ENCODE measurements around the gene MGAT4C. TPM values are rescaled to one million over a fixed set of nuclear protein-coding genes. Genes with fewer than 3 reads are reported as not detected.

The MGAT4C gene
- total RNA-seq, 1 experiment from 2014 or later: not detected

DNA sequence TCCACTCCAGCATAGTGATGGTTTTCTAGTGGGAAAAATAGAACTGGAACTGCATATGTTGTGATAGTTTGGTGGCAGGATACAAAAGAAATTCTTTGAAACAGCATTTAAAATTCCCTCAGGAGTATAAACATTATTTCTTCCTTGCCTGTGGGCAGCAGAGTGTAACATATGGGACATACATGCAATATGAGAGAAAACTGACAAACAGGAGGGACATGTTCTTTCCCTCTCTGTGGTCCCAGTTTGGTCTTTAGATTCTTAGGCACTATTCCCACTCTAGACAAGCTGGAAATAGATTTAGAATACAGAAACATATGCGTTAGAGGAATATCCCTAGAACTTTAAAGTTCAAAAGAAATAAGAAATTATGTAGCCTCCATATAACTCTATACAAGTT lies 68.0 kb downstream of the MGAT4C start:
- H3K27me3 ChIP-seq (ENCODE audit: insufficient read depth, low read depth): no peaks in the 10 kb centered on the region
- H3F3A ChIP-seq (ENCODE audit: insufficient read depth, low read depth): no peaks in the 10 kb centered on the region
- H3K4me3 ChIP-seq: no peak overlapping the region
- H3K9me3 ChIP-seq (ENCODE audit: insufficient read depth, low read depth): no peaks in the 10 kb centered on the region
- ChIA-PET CTCF (no interaction called here), POLR2A (ENCODE audit: unreplicated experiment) (no interaction called here)
- H3K9me2 ChIP-seq (ENCODE audit: insufficient read depth): no peaks in the 10 kb centered on the region
- H3K79me2 ChIP-seq (ENCODE audit: low read depth): no peaks in the 10 kb centered on the region
- H3K27ac ChIP-seq: no peak overlapping the region
- DNase-seq: no peak
- H3K4me1 ChIP-seq (replicated peaks; ENCODE audit: insufficient read depth): no peaks in the 10 kb centered on the region
- no TSS peak for BruUV-seq (replicated peaks)
- intact Hi-C loops (cut with micrococcal nuclease; ENCODE audit: unreplicated experiment): no loop called here
- TF ChIP-seq, protein P1, sequence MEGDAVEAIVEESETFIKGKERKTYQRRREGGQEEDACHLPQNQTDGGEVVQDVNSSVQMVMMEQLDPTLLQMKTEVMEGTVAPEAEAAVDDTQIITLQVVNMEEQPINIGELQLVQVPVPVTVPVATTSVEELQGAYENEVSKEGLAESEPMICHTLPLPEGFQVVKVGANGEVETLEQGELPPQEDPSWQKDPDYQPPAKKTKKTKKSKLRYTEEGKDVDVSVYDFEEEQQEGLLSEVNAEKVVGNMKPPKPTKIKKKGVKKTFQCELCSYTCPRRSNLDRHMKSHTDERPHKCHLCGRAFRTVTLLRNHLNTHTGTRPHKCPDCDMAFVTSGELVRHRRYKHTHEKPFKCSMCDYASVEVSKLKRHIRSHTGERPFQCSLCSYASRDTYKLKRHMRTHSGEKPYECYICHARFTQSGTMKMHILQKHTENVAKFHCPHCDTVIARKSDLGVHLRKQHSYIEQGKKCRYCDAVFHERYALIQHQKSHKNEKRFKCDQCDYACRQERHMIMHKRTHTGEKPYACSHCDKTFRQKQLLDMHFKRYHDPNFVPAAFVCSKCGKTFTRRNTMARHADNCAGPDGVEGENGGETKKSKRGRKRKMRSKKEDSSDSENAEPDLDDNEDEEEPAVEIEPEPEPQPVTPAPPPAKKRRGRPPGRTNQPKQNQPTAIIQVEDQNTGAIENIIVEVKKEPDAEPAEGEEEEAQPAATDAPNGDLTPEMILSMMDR (conservative IDR thresholded peaks at IDR 0.05): no peak
- no peak for TF ChIP-seq EZH2 (IDR thresholded peaks at IDR 0.05; ENCODE audit: low read depth)
- no peak overlapping the region for H2AFZ ChIP-seq
- no peaks in the 10 kb centered on the region for H3K36me3 ChIP-seq (ENCODE audit: low read depth)
- no peak overlapping the region for H3K4me2 ChIP-seq
- no peaks in the 10 kb centered on the region for H4K20me1 ChIP-seq (ENCODE audit: insufficient read depth)

DNA sequence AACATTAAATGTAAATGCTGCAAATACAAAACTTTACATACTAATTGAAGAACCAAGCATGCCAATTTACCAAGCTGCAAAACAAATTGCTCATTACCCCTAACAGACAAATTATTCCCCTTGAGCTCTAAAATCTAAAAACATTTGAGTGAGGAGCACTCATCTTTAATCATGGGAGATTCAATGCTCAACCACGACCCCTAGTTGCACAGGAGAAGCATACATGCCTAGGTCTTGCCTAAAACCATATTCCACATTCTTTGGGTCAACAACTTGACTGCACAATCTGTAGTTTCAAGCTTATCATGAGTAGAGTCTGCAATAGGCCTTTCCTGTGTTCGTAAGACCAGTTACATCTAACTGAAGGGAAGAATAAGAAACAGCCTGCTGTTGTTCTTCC lies 69.7 kb downstream of the MGAT4C start:
- Histone ChIP-seq H3K27ac (no peak overlapping the region), H3K9me2 (ENCODE audit: insufficient read depth) (no peaks in the 10 kb centered on the region), H2AFZ (no peak overlapping the region), H3K79me2 (ENCODE audit: low read depth) (no peaks in the 10 kb centered on the region), H3K9me3 (ENCODE audit: insufficient read depth, low read depth) (no peaks in the 10 kb centered on the region), H3K4me3 (no peak overlapping the region), H4K20me1 (ENCODE audit: insufficient read depth) (no peaks in the 10 kb centered on the region), H3F3A (ENCODE audit: insufficient read depth, low read depth) (no peaks in the 10 kb centered on the region), H3K4me1 (replicated peaks; ENCODE audit: insufficient read depth) (no peaks in the 10 kb centered on the region), H3K36me3 (ENCODE audit: low read depth) (no peaks in the 10 kb centered on the region), H3K27me3 (ENCODE audit: insufficient read depth, low read depth) (no peaks in the 10 kb centered on the region), H3K4me2 (no peak overlapping the region)
- POLR2A ChIA-PET (ENCODE audit: unreplicated experiment): no interaction called here
- BruUV-seq (replicated peaks): no TSS peak
- TF ChIP-seq EZH2 (IDR thresholded peaks at IDR 0.05; ENCODE audit: low read depth): no peak
- TF ChIP-seq, protein P1 (conservative IDR thresholded peaks at IDR 0.05): no peak
- CTCF ChIA-PET: no interaction called here
- DNase-seq: no peak
- intact Hi-C loops (cut with micrococcal nuclease; ENCODE audit: unreplicated experiment): no loop called here

DNA sequence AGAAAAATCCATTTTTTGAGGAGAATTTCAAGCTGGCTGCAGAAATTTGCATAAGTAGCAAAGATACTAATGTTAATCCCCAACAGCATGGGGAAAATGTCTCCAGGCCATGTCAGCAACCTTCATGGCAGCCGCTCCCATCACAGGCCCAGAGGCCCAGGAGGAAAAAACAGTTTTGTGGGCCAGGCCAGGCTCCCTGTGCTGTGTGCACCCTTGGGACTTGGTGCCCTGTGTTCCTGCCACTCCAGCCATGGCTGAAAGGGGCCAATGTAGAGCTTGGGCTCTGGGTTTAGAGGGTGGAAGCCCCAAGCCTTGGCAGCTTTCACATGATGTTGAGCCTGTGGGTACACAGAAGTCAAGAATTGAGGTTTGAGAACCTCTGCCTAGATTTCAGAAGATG lies 76.3 kb downstream of the MGAT4C start:
- POLR2A ChIA-PET (ENCODE audit: unreplicated experiment): no interaction called here
- intact Hi-C loops (cut with micrococcal nuclease; ENCODE audit: unreplicated experiment): no loop called here

More for the DNA sequence above, 76.3 kb downstream of the MGAT4C start:
- Histone ChIP-seq H3K27me3 (ENCODE audit: insufficient read depth, low read depth) (no peaks in the 10 kb centered on the region), H3K9me2 (ENCODE audit: insufficient read depth) (no peaks in the 10 kb centered on the region), H3K9me3 (ENCODE audit: insufficient read depth, low read depth) (no peaks in the 10 kb centered on the region), H2AFZ (no peak overlapping the region), H4K20me1 (ENCODE audit: insufficient read depth) (no peaks in the 10 kb centered on the region), H3K79me2 (ENCODE audit: low read depth) (no peaks in the 10 kb centered on the region), H3F3A (ENCODE audit: insufficient read depth, low read depth) (no peaks in the 10 kb centered on the region), H3K36me3 (ENCODE audit: low read depth) (no peaks in the 10 kb centered on the region), H3K4me1 (replicated peaks; ENCODE audit: insufficient read depth) (no peaks in the 10 kb centered on the region), H3K27ac (no peak overlapping the region), H3K4me2 (no peak overlapping the region), H3K4me3 (no peak overlapping the region)
- no TSS peak for BruUV-seq (replicated peaks)
- no peak for DNase-seq
- no peak for TF ChIP-seq EZH2 (IDR thresholded peaks at IDR 0.05; ENCODE audit: low read depth)
- TF ChIP-seq, protein P1 (conservative IDR thresholded peaks at IDR 0.05): no peak
- CTCF ChIA-PET: no interaction called here

Measured in PC-9 (cell line).